Neuronal stem cell (in vitro differentiated cells): Measurements from ENCODE around the gene USF2.

ENCODE experiments used
- DNase-seq: peaks from one replicate; pipeline ENCODE4 v3.0.0-alpha.2; 2013; ENCODE audit warnings: low spot score
- H2AFZ ChIP-seq: one replicate; pipeline ENCODE4 v1.6.1; 2013; ENCODE audit warnings: mild to moderate bottlenecking, low read length, inconsistent platforms
- H2AK5ac ChIP-seq: 2 replicates; pipeline ENCODE4 v1.6.1; 2013; ENCODE audit warnings: low read depth, mild to moderate bottlenecking, inconsistent platforms, low read length, moderate library complexity, mixed read lengths
- H2BK120ac ChIP-seq: 2 replicates; pipeline ENCODE4 v1.6.1; 2013; ENCODE audit warnings: low read depth, mild to moderate bottlenecking, inconsistent platforms, low read length, moderate library complexity, mixed read lengths
- H2BK12ac ChIP-seq: one replicate; pipeline ENCODE4 v1.6.1; 2013; ENCODE audit warnings: low read length, inconsistent platforms
- H2BK15ac ChIP-seq: 2 replicates; pipeline ENCODE4 v1.6.1; 2013; ENCODE audit warnings: mild to moderate bottlenecking, low read length, inconsistent platforms, mixed read lengths
- H2BK5ac ChIP-seq: one replicate; pipeline ENCODE4 v1.6.1; 2013; ENCODE audit warnings: inconsistent platforms, mild to moderate bottlenecking, low read length, moderate library complexity
- H3K14ac ChIP-seq: one replicate; pipeline ENCODE4 v1.6.1; 2013; ENCODE audit warnings: low read length, inconsistent platforms
- H3K18ac ChIP-seq: 2 replicates; pipeline ENCODE4 v1.6.1; 2013; ENCODE audit warnings: low read length, inconsistent platforms
- H3K23ac ChIP-seq: 2 replicates; pipeline ENCODE4 v1.6.1; 2013; ENCODE audit warnings: low read depth, mild to moderate bottlenecking, mixed read lengths, low read length, inconsistent platforms; ENCODE audit not compliant: poor library complexity
- H3K27ac ChIP-seq: replicated peaks from 3 replicates; pipeline ENCODE4 v1.5.1; 2013; ENCODE audit warnings: low read length, inconsistent platforms
- H3K27me3 ChIP-seq, 3 experiments: 2 replicates each; pipeline ENCODE4 v1.6.1; 2013; ENCODE audit warnings: low read length in 3 of 3, mild to moderate bottlenecking in 2 of 3, inconsistent platforms in 1 of 3, low read depth in 1 of 3, mixed read lengths in 1 of 3, moderate library complexity in 1 of 3; ENCODE audit not compliant: control insufficient read depth in 3 of 3, insufficient read depth in 3 of 3
- H3K36me3 ChIP-seq, 2 donors: replicated peaks in 1 of 2; 2 replicates each; pipeline ENCODE4 v1.6.1; 2013; ENCODE audit warnings: low read length in 2 of 2; ENCODE audit not compliant: control insufficient read depth in 2 of 2, insufficient read depth in 2 of 2
- H3K4ac ChIP-seq: 2 replicates; pipeline ENCODE4 v1.6.1; 2013; ENCODE audit warnings: inconsistent platforms, mild to moderate bottlenecking, low read length, moderate library complexity
- H3K4me1 ChIP-seq, 2 donors: 1 replicate in 1 of 2; 2 replicates in 1 of 2; pipeline ENCODE4 v1.6.1; 2013; ENCODE audit warnings: low read length in 2 of 2, low read depth in 1 of 2; ENCODE audit not compliant: control insufficient read depth in 2 of 2, insufficient read depth in 1 of 2
- H3K4me2 ChIP-seq: one replicate; pipeline ENCODE4 v1.6.1; 2013; ENCODE audit warnings: mild to moderate bottlenecking, low read length, inconsistent platforms; ENCODE audit not compliant: insufficient read depth, poor library complexity, severe bottlenecking
- H3K4me3 ChIP-seq, 2 donors: 2 replicates each; pipeline ENCODE4 v1.5.1; 2013; ENCODE audit warnings: low read length in 2 of 2, mild to moderate bottlenecking in 2 of 2, inconsistent platforms in 1 of 2, moderate library complexity in 1 of 2
- H3K79me1 ChIP-seq: one replicate; pipeline ENCODE4 v1.6.1; 2013; ENCODE audit warnings: low read depth, mild to moderate bottlenecking, inconsistent platforms, low read length, moderate library complexity
- H3K9ac ChIP-seq: one replicate; pipeline ENCODE4 v1.6.1; 2013; ENCODE audit warnings: mild to moderate bottlenecking, low read depth, low read length, inconsistent platforms; ENCODE audit not compliant: poor library complexity
- H3K9me3 ChIP-seq, 2 donors: replicated peaks in 1 of 2; 2 replicates each; pipeline versions ENCODE3 to v1.6.1; 2013; ENCODE audit warnings: low read length in 2 of 2, mild to moderate bottlenecking in 2 of 2, inconsistent platforms in 1 of 2, low read depth in 1 of 2, mixed read lengths in 1 of 2, moderate library complexity in 1 of 2; ENCODE audit not compliant: control insufficient read depth in 2 of 2, insufficient read depth in 1 of 2
- H4K8ac ChIP-seq: one replicate; pipeline ENCODE4 v1.6.1; 2013; ENCODE audit warnings: low read depth, mild to moderate bottlenecking, inconsistent platforms, low read length, moderate library complexity
- H4K91ac ChIP-seq: one replicate; pipeline ENCODE4 v1.6.1; 2013; ENCODE audit warnings: low read length, low read depth, mild to moderate bottlenecking, inconsistent platforms; ENCODE audit not compliant: poor library complexity
- WGBS, 2 donors: extraction: QIAGEN DNeasy Blood & Tissue Kit; methylation state at CpG; one replicate each; pipeline ENCODE4 v1.1.7; 2013; ENCODE audit warnings: missing lambda C conversion rate in 2 of 2, mixed read lengths in 1 of 2; ENCODE audit not compliant: insufficient read length in 2 of 2, insufficient replicate concordance in 1 of 2; ENCODE audit errors: extremely low coverage in 2 of 2; 5-methylcytosine and 5-hydroxymethylcytosine counted together

The USF2 gene

DNA sequence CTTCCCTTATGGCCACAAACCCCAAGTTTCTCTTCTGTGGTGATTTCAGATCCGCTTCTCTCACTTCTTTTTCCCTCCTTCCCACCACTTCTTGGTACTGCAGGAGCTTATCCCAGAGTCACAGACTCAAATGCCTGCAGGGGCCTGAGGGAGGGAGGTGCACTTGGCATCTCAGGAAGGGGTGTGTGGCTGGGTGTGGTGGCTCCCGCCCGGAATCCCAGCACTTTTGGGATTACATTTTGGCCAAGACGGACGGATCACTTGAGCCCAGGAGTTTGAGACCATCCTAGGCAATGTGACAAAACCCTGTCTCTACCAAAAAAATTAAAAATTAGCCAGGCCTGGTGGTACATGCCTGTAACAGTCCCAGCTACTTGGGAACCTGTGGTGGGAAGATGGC is 5.6 kb downstream of the USF2 start:
- no peak for DNase-seq
- H2BK5ac ChIP-seq = no peak overlapping the region
- H3K9me3 ChIP-seq = no peaks in the 10 kb centered on the region
- H3K14ac ChIP-seq = no peak overlapping the region
- no peak overlapping the region for H2AFZ ChIP-seq
- WGBS, 2 donors = no CpG with 5 or more reads among the region's 5 CpGs
- H3K4me2 ChIP-seq = no peak overlapping the region
- no peak overlapping the region for H4K8ac ChIP-seq
- H2BK120ac ChIP-seq = no peak overlapping the region
- no peak overlapping the region for H3K18ac ChIP-seq
- H3K4me3 ChIP-seq = no peak overlapping the region
- no peak overlapping the region for H3K23ac ChIP-seq
- no peaks in the 10 kb centered on the region for H3K27me3 ChIP-seq
- no peak overlapping the region for H3K4ac ChIP-seq
- H2BK12ac ChIP-seq = no peak overlapping the region
- no peak overlapping the region for H2AK5ac ChIP-seq
- H3K79me1 ChIP-seq = peaks cover 11% of the 10 kb centered on the region
- H2BK15ac ChIP-seq = no peak overlapping the region
- H3K9ac ChIP-seq = no peak overlapping the region
- peaks cover 49 to 90% of the 10 kb centered on the region in 2 donors for H3K36me3 ChIP-seq
- no peak overlapping the region for H4K91ac ChIP-seq
- no peak overlapping the region for H3K27ac ChIP-seq
- peaks cover 0 to 5% of the 10 kb centered on the region in 2 donors for H3K4me1 ChIP-seq

DNA sequence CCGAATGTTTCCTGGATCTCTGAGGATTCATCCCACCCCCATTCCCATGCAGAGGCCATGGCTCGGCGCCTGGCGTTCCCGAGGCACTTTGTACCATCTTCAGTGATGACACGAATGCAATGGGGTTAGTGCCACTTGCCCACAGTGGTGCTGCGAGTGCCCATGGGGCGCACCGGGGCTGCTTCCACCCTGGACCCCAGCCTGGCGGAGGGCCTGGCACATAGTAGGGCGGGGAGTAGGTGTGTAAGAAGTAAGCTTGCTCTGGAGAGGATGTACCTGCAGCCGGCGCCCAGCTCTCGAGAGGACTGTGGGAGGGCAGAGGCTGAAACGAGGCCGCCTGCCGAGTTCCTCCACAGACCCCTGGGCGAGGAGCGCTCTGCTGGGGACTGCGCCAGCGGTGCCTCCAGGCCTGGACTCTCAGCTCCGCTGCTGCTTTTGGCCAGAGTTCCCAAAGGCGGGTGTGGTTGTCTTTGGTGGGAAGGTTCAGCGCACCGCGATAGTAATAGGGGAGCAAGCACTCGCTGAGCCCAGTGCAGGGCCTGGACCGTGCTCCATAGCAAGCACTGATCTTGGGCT is 8.0 kb downstream of the USF2 start:
- Histone ChIP-seq H2BK12ac (no peak overlapping the region), H2BK5ac (peak overlapping the region; percentile 13), H3K27ac (no peak overlapping the region), H3K18ac (no peak overlapping the region), H3K4ac (no peak overlapping the region), H2BK15ac (no peak overlapping the region), H4K8ac (no peak overlapping the region), H3K14ac (no peak overlapping the region), H3K4me1 (peaks cover 0 to under 1% of the 10 kb centered on the region in 2 donors), H4K91ac (no peak overlapping the region), H3K23ac (no peak overlapping the region), H3K27me3 (no peaks in the 10 kb centered on the region), H2AFZ (no peak overlapping the region), H3K9me3 (no peaks in the 10 kb centered on the region), H3K79me1 (peaks cover 1% of the 10 kb centered on the region), H2AK5ac (no peak overlapping the region), H3K36me3 (peaks cover 33 to 73% of the 10 kb centered on the region in 2 donors), H3K4me3 (no peak overlapping the region), H3K4me2 (no peak overlapping the region), H2BK120ac (no peak overlapping the region), H3K9ac (no peak overlapping the region)
- no peak for DNase-seq
- no CpG with 5 or more reads among the region's 28 CpGs for WGBS, 2 donors

DNA sequence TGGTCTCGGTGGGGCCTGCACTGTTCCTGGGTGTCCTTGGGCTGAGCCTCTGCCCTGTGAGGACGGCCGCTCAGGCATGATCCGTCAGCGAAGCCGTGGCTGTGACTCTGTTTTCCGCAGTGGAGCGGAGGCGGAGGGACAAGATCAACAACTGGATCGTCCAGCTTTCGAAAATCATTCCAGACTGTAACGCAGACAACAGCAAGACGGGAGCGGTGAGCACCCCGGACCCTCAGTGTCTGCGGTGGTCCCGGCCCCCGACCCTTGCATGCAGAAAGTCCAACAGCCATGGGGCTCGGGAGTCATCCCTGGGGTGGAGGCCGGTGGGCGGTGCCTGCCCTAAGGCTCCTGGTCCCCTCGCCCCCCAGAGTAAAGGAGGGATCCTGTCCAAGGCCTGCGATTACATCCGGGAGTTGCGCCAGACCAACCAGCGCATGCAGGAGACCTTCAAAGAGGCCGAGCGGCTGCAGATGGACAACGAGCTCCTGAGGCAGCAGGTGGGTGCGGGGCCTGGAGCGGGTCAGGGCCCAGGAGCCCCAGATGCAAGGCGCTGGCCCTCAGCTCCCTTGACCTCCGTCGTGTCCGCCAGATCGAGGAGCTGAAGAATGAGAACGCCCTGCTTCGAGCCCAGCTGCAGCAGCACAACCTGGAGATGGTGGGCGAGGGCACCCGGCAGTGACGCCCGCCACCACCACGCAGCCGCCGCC is 10.0 kb downstream of the USF2 start:
- Histone ChIP-seq H3K4me3 (no peak overlapping the region), H3K79me1 (no peaks in the 10 kb centered on the region), H3K36me3 (peaks cover 21 to 54% of the 10 kb centered on the region in 2 donors), H3K23ac (peak overlapping the region; percentile 31), H3K4ac (no peak overlapping the region), H3K18ac (no peak overlapping the region), H2BK5ac (no peak overlapping the region), H4K91ac (no peak overlapping the region), H3K9me3 (peaks cover 0 to 3% of the 10 kb centered on the region in 2 donors), H3K9ac (no peak overlapping the region), H2BK120ac (no peak overlapping the region), H2BK12ac (no peak overlapping the region), H3K4me1 (peaks cover 0 to 3% of the 10 kb centered on the region in 2 donors), H3K14ac (no peak overlapping the region), H3K4me2 (no peak overlapping the region), H2AK5ac (no peak overlapping the region), H2BK15ac (no peak overlapping the region), H3K27me3 (peaks cover 0 to 2% (median 0%) of the 10 kb centered on the region in 3 experiments), H2AFZ (no peak overlapping the region), H4K8ac (no peak overlapping the region), H3K27ac (no peak overlapping the region)
- no CpG with 5 or more reads among the region's 45 CpGs for WGBS, 2 donors
- DNase-seq = no peak

DNA sequence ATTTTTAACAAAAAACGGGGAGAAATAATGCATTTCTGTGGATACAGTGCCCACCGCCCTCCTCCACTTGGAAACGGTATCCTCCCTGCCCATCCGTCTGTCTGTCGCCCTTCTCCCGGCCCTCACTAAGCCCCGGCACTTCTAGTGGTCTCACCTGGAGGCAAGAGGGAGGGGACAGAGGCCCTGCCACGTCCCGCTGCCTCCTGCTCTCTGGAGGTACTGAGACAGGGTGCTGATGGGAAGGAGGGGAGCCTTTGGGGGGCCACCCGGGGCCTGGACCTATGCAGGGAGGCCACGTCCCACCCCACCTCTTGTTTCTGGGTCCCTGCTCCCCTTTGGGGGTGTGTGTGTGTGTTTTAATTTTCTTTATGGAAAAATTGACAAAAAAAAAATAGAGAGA is 10.6 kb downstream of the USF2 start:
- no peak overlapping the region for H3K18ac ChIP-seq
- no peak overlapping the region for H3K4ac ChIP-seq
- H2BK120ac ChIP-seq = no peak overlapping the region
- no peak overlapping the region for H4K8ac ChIP-seq
- H3K4me2 ChIP-seq = no peak overlapping the region
- H2BK15ac ChIP-seq = no peak overlapping the region
- no CpG with 5 or more reads among the region's 11 CpGs for WGBS, 2 donors
- H3K4me1 ChIP-seq = peaks cover 0 to 3% of the 10 kb centered on the region in 2 donors
- no peak for DNase-seq
- no peak overlapping the region for H2AFZ ChIP-seq
- H2AK5ac ChIP-seq = no peak overlapping the region
- H4K91ac ChIP-seq = no peak overlapping the region
- no peak overlapping the region for H2BK5ac ChIP-seq
- no peak overlapping the region for H2BK12ac ChIP-seq
- H3K9ac ChIP-seq = no peak overlapping the region
- H3K79me1 ChIP-seq = no peaks in the 10 kb centered on the region
- peak overlapping the region; percentile 31 for H3K23ac ChIP-seq
- no peak overlapping the region for H3K27ac ChIP-seq
- peaks cover 0 to 3% of the 10 kb centered on the region in 2 donors for H3K9me3 ChIP-seq
- H3K36me3 ChIP-seq = peaks cover 16 to 48% of the 10 kb centered on the region in 2 donors
- no peak overlapping the region for H3K14ac ChIP-seq
- H3K27me3 ChIP-seq = peaks cover 0 to 2% (median 0%) of the 10 kb centered on the region in 3 experiments
- no peak overlapping the region for H3K4me3 ChIP-seq
